GM13976 (cell line): ENCODE results near the gene CRYAB.

Experiments
- DNase-seq: peaks from one replicate; pipeline ENCODE4 v3.0.0; 2012; ENCODE audit warnings: low spot score
- in situ Hi-C: fragments of 300-500 bp; cut with MboI; formaldehyde crosslinking; loops from one replicate; pipeline ENCODE4 v1.12.0; 2022; ENCODE audit warnings: low sequenced_read_pairs, mixed read lengths, inconsistent platforms; ENCODE audit not compliant: unreplicated experiment
- TF ChIP-seq, protein P1 (sequence below): IDR thresholded peaks from 2 replicates; pipeline ENCODE4 v1.5.1; 2012; ENCODE audit warnings: borderline replicate concordance, mild to moderate bottlenecking; ENCODE audit not compliant: insufficient read depth; ENCODE audit errors: extremely low read depth, missing control alignments, control extremely low read depth

Gene CRYAB

DNA sequence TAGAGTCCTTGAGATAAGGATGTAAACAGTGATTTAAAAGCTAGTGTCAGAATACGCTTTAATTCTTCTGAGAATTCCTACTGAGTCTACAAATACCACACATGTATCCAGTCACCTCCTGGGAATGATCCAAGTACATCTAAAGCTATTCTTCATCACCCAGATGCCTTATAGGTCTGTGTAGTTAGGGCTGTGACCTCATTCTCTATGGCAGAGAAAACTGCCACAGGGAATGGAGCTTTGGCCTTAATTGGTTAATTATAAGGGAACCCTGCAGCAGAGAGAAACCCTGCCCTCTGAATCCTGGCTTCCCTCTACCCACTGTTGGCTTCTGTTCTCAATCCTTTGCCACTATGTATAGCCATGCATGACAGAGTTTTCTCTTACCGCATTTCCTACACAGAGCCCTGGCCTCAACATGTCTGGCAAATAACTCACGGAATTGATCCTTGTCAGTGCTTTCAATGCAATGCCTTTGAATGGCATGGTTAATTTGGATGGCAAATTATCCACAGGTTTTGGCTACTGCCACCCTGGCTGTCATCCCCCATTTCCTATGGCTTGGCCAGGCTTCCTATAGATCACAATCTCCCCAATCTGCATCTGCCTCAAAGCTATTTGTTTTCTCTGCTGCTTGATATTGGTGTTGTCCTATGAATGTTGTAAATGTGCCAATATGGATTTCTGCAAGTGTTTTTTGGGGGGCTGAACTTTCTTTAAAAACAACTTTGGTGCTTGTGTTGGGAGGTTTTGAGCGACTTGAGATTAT lies 28.4 kb upstream of the CRYAB start:
- TF ChIP-seq, protein P1, sequence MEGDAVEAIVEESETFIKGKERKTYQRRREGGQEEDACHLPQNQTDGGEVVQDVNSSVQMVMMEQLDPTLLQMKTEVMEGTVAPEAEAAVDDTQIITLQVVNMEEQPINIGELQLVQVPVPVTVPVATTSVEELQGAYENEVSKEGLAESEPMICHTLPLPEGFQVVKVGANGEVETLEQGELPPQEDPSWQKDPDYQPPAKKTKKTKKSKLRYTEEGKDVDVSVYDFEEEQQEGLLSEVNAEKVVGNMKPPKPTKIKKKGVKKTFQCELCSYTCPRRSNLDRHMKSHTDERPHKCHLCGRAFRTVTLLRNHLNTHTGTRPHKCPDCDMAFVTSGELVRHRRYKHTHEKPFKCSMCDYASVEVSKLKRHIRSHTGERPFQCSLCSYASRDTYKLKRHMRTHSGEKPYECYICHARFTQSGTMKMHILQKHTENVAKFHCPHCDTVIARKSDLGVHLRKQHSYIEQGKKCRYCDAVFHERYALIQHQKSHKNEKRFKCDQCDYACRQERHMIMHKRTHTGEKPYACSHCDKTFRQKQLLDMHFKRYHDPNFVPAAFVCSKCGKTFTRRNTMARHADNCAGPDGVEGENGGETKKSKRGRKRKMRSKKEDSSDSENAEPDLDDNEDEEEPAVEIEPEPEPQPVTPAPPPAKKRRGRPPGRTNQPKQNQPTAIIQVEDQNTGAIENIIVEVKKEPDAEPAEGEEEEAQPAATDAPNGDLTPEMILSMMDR = no peak
- in situ Hi-C loops = no loop called here
- DNase-seq = no peak

DNA sequence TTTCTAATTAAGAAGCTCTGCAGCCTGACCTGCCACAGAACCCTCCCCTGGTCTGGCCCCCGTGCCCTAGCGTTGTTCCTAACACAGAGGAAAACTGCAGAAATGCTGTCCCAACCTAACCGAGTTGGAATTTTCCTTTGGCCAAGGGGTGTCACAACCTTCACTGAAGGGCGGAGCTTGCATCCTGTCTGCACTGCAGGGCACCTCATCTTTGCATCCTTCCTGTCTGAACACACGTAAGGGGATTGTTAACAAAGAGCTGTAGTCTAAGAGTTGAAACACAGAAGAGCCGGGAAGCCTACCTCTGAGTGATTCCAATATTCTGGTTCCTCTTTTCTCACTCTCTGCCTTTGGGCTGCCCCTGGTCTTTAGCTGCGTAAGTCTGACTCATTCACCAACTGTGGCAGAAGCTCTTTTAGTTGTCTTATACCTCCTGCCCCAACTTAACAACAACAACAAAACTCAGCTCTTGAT lies 27.2 kb upstream of the CRYAB start:
- TF ChIP-seq, protein P1 = no peak
- peak; percentile 65 for DNase-seq
- in situ Hi-C loops = no loop called here

DNA sequence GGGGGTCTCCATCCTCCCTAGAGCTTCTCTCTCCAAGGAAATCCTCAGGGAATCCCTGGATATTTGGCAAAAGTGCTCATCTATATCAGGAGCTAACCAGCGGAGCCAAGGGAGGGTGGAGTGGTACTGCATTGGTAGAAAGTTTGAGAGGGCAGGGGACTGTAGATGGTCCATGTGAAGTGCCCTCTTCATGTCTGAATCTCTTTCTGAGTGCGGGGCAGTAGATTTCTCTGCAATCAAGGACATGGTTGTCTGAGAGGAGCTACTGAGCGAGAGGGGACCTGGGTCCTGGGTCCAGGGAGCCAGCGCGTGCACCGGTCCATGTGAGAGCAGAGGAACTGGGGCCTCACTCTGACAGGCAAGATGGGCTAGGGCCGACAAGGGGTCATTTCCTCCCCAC lies 26.3 kb upstream of the CRYAB start:
- TF ChIP-seq, protein P1 = no peak
- no peak for DNase-seq
- in situ Hi-C loops = no loop called here

DNA sequence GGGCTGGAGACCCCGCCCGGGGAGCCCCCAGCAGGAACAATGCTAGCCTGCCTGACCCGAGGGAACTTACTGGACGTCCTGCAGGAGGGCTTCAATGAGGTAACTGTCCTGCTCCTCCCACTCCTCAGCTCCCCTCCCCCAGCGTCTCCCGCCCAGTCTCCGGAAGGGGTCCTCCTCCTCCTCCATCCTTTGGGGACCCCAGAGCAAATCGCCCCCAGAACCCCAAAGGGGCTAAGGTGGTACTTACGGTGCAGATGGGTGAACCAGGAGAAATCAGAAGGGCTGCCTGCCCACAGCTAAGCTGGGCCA lies 25.8 kb upstream of the CRYAB start:
- TF ChIP-seq, protein P1 = no peak
- no peak for DNase-seq
- in situ Hi-C loops = no loop called here

DNA sequence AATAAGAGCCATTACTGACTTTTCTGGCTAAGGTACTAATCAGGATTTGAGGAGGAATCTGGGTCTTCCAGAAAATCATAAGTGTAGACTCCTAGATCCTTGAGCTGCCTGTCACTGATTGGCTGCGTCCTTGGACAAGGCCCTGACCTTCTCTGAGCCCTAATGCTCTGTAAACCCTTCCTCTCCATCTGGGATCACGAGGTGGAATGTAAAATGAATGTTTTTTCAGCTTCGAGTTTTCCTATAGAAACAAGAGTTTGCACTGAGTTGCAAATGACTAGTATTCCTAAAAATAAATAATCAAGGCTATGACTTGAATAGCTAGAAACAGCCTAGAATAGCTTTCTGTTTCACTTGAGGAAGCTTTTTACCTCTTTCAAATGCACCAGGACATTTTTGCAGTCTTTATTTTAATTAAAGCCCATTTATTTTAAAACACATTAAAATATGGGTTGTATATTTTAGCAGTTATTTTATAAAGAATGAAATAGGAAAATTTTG lies 24.5 kb upstream of the CRYAB start:
- in situ Hi-C loops = no loop called here
- TF ChIP-seq, protein P1 = no peak

DNA sequence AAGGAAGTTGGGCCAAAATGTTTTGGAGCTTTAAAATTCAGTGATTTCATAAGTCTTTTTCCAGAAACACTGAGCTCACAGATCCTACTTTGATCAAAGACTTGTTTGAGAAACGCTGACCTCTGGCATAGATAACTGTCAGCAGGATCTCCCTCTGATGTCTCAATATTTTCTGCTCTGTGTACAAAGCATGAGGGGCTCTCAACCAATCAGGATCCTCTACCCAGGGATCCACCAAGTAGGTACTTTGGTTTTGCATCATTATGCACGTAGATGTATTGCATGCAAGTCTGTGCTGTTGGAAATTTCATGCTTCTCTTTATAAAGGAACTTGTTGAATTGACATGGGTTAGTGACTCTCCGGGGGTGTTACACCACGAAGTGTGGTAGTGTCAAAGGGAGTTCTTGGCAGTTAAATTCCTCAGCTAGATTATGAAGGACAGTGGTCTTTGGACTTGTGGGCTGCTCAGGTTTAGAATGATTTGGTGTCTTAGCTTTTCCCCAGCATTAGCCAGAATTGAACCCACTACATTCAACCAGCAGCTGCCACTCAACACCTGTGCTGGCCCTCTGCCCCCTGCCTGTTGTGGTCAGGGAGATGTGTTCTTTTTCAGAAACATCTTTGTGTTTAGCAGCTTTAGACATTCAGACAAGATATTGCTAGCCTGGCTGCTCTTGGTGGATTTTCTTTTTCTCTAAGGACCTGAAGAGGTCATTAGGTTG lies 23.9 kb upstream of the CRYAB start:
- in situ Hi-C loops = no loop called here
- no peak for DNase-seq
- TF ChIP-seq, protein P1 = no peak

More for the DNA sequence above, 24.5 kb upstream of the CRYAB start:
- DNase-seq = no peak
